Choroid plexus epithelial cell (primary cell): Measurements from ENCODE around the gene TRIP12.
"Not testable (repeated sequence)": the region's sequence is repeated elsewhere in the genome, so short reads cannot be mapped to it uniquely, and the experiment has no call there.

Experiments used
- DNase-seq: peaks from one replicate; pipeline ENCODE4 v3.0.0-alpha.2; 2010; ENCODE audit warnings: low read depth
- H3K4me3 ChIP-seq: 2 replicates; pipeline ENCODE4 v1.5.1; 2011; ENCODE audit warnings: low read depth, mild to moderate bottlenecking, control low read depth, low read length, moderate library complexity
- CTCF ChIP-seq: conservative IDR thresholded peaks from 2 replicates; pipeline ENCODE4 v1.5.1; 2011; ENCODE audit warnings: low read depth, mild to moderate bottlenecking, control low read depth, inconsistent platforms, low read length, moderate library complexity

Gene TRIP12

DNA sequence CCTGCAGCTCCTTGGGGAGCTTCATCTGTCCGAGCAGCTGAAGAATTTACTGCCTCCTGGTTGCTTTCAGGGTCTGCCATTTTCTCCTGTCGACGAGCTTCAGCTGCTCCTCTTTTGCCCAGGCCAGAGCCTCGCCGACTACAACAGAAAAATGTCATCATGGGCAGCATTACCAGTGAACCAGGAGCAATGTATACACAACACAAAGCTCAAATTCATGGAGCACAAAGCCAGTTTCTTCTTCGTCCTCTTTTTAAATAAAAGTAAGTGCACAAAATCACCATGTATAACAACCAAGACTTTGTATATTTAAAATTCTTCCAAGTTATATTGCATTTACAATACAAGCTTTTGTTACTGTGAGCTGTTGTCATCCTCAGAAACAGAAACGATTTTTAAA lies 85.0 kb downstream of the TRIP12 start:
- TF ChIP-seq CTCF: no peak
- no peak for DNase-seq

DNA sequence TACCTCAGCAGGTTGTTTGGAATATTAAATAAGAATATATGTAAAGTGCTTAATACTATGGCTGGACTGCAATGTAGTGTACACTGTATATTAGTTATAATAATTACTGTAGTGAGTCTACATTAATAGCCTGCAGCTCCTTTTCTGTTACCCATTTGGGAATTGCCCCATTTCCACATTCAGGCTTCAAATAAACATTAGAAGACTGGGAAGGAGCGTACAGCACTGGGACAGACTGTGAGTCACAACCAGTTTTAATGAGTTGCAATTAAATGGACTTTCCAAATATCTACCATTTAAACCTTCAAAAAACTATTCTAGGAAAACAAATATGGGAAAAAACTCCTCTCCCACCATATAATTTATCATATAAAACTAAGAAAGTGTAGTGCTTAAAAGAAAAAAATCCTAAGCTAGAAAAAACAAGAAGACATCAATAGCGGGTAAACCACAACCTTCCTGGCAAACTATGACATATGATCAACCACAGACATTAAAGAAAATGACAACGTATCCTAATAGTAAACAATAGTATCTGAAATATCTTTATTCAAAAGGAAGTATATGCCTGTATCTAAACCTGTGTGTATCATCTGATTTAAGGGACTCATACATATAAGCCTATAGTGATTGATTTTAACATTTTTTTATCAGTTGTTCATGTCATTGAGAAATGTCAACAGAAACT lies 86.1 kb downstream of the TRIP12 start:
- peak; percentile 28 for DNase-seq
- no peak overlapping the region for H3K4me3 ChIP-seq

More for the DNA sequence above, 85.0 kb downstream of the TRIP12 start:
- H3K4me3 ChIP-seq: no peak overlapping the region

DNA sequence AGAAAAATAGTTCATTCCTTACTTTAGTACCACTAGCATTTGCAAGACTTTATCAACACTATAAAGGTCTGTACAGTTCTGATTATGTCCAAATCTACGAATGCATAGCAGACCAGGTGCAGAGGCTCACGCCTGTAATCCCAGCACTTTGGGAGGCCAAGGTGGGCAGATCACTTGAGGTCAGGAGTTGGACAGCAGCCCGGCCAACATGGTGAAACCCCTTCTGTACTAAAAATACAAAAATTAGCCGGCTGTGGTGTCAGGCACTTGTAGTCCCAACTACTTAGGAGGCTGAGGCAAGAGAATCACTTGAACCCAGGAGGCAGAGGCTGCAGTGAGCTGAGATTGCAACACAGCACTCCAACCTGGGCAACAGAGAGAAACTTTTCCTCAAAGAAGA lies 87.4 kb downstream of the TRIP12 start:
- H3K4me3 ChIP-seq, DNase-seq: not testable (repeated sequence)

More for the DNA sequence above, 86.1 kb downstream of the TRIP12 start:
- no peak for TF ChIP-seq CTCF

DNA sequence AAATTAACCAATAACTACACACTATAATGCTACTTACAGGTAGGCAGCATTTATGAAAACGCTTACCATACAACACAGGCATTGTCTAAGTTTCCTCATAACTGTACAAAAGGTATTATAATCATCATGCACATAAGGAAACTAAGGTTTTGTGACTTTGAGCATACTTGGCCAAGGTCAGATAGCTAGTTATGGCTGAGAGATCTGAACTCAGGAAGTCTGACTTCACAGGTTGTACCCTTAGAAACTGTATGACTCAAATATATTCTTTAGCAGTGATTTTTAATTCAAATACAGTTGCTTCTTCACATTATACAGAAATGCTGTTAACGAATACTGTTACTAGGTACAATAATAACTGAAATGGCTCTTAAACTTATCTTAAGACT lies 89.3 kb downstream of the TRIP12 start:
- peak; percentile 34 for DNase-seq
- no peak overlapping the region for H3K4me3 ChIP-seq
- TF ChIP-seq CTCF: no peak

GRCh38 chr2:229831805-229832509 lies 89.9 kb downstream of the TRIP12 start:
- DNase-seq: no peak
- TF ChIP-seq CTCF: no peak
- no peak overlapping the region for H3K4me3 ChIP-seq

GRCh38 chr2:229825476-229825875 lies 96.3 kb downstream of the TRIP12 start:
- no peak overlapping the region for H3K4me3 ChIP-seq
- peak; percentile 11 for TF ChIP-seq CTCF
- no peak for DNase-seq

- no peak overlapping the region for H3K4me3 ChIP-seq
- no peak for DNase-seq
- no peak for TF ChIP-seq CTCF
These were observed 100.5 kb downstream of the TRIP12 start for GRCh38 chr2:229821316-229821715.
